H1 (cell line): ENCODE data around the gene ACSM3. TPM values are rescaled to one million over a fixed set of nuclear protein-coding genes. Genes with fewer than 3 reads are reported as not detected.

Source experiments
- CTCF ChIA-PET: fragments of 300-600 bp; sonication (Branson Sonifier 250); formaldehyde crosslinking; loops from one replicate; lab custom pipeline; 2021; ENCODE audit not compliant: partially characterized antibody; lab: Charles Lee
- POLR2A ChIA-PET: fragments of 300-600 bp; sonication (Branson Sonifier 250); formaldehyde crosslinking; loops from one replicate; lab custom pipeline; 2021; ENCODE audit warnings: inconsistent platforms; ENCODE audit not compliant: partially characterized antibody; lab: Charles Lee
- DNase-seq, 2 experiments: peaks; one replicate each; pipeline versions ENCODE4 v3.0.0 to v3.0.0-alpha.2; 2010 to 2022; ENCODE audit warnings: low spot score in 2 of 2, low read depth in 1 of 2, mixed read lengths in 1 of 2
- FAIRE-seq: peaks from 2 replicates; lab custom pipeline; 2011; peaks lifted over from hg19 to GRCh38; lab: Jason Lieb, UNC
- H2AFZ ChIP-seq: 2 replicates; pipeline ENCODE4 v1.8.1; 2012; ENCODE audit warnings: low read length, inconsistent platforms
- H2AK5ac ChIP-seq: 2 replicates; pipeline ENCODE4 v1.6.1; 2013; ENCODE audit warnings: low read depth, low read length
- H2BK120ac ChIP-seq: replicated peaks from 2 replicates; pipeline ENCODE3; 2013; ENCODE audit warnings: low read depth, low read length, inconsistent platforms
- H2BK12ac ChIP-seq: 2 replicates; pipeline ENCODE4 v1.6.1; 2013; ENCODE audit warnings: low read depth, low read length
- H2BK15ac ChIP-seq: 2 replicates; pipeline ENCODE4 v1.6.1; 2013; ENCODE audit warnings: low read length
- H2BK20ac ChIP-seq: 2 replicates; pipeline ENCODE4 v1.6.1; 2013; ENCODE audit warnings: low read length
- H2BK5ac ChIP-seq: 2 replicates; pipeline ENCODE4 v1.6.1; 2013; ENCODE audit warnings: low read depth, low read length
- H3K14ac ChIP-seq: 2 replicates; pipeline ENCODE4 v1.6.1; 2013; ENCODE audit warnings: inconsistent platforms; ENCODE audit not compliant: insufficient read length
- H3K18ac ChIP-seq: 2 replicates; pipeline ENCODE4 v1.6.1; 2013; ENCODE audit warnings: low read length; ENCODE audit errors: extremely low read depth
- H3K23ac ChIP-seq: 2 replicates; pipeline ENCODE4 v1.6.1; 2013; ENCODE audit warnings: inconsistent platforms; ENCODE audit not compliant: insufficient read length
- H3K23me2 ChIP-seq: 2 replicates; pipeline ENCODE4 v1.6.1; 2013; ENCODE audit warnings: low read depth, low read length
- H3K27ac ChIP-seq: 2 replicates; pipeline ENCODE4 v1.6.1; 2011; ENCODE audit warnings: low read depth, low read length, inconsistent platforms
- H3K27me3 ChIP-seq, 4 experiments: replicated peaks in 1 of 4; 1 replicate in 1 of 4; 2 replicates in 3 of 4; pipeline versions ENCODE4 v1.6.1 to v1.8.1; 2011 to 2013; ENCODE audit warnings: low read length in 3 of 4, mild to moderate bottlenecking in 3 of 4, inconsistent platforms in 2 of 4, mixed read lengths in 2 of 4, moderate library complexity in 1 of 4; ENCODE audit not compliant: control insufficient read depth in 3 of 4, insufficient read depth in 3 of 4; ENCODE audit errors: extremely low read depth in 1 of 4
- H3K36me3 ChIP-seq, 4 experiments: 2 replicates each; pipeline versions ENCODE4 v1.6.1 to v1.8.1; 2011 to 2013; ENCODE audit warnings: mild to moderate bottlenecking in 4 of 4, low read length in 3 of 4, moderate library complexity in 2 of 4, control low read depth in 1 of 4, inconsistent platforms in 1 of 4; ENCODE audit not compliant: insufficient read depth in 4 of 4, control insufficient read depth in 2 of 4
- H3K4ac ChIP-seq: replicated peaks from 2 replicates; pipeline ENCODE3; 2013; ENCODE audit warnings: low read length, low read depth, mixed read lengths, inconsistent platforms; ENCODE audit not compliant: insufficient read length
- H3K4me1 ChIP-seq, 4 experiments: replicated peaks in 1 of 4; 1 replicate in 1 of 4; 2 replicates in 3 of 4; pipeline versions ENCODE4 v1.6.1 to v1.8.1; 2011 to 2013; ENCODE audit warnings: low read length in 3 of 4, inconsistent platforms in 2 of 4, mixed read lengths in 1 of 4; ENCODE audit not compliant: insufficient read depth in 4 of 4, control insufficient read depth in 3 of 4
- H3K4me2 ChIP-seq, 2 experiments: 2 replicates each; pipeline versions ENCODE4 v1.6.1 to v1.8.1; 2011 to 2013; ENCODE audit warnings: low read depth in 2 of 2, low read length in 2 of 2, control low read depth in 1 of 2, inconsistent platforms in 1 of 2, mild to moderate bottlenecking in 1 of 2; ENCODE audit not compliant: insufficient read depth in 1 of 2
- H3K4me3 ChIP-seq, 4 experiments: fragments of 200-600, 300-600 bp in 1 of 4; sonication (generic), shearing (Covaris generic), sonication (Bioruptor Twin) in 1 of 4; 2 replicates each; pipeline versions ENCODE4 v1.5.1 to v1.8.1; 2011 to 2016; ENCODE audit warnings: low read length in 4 of 4, low read depth in 3 of 4, control low read depth in 2 of 4, inconsistent platforms in 2 of 4, mild to moderate bottlenecking in 2 of 4, mixed read lengths in 1 of 4, moderate library complexity in 1 of 4; ENCODE audit not compliant: insufficient read depth in 2 of 4; ENCODE audit errors: extremely low read depth in 1 of 4
- H3K56ac ChIP-seq: replicated peaks from 2 replicates; pipeline ENCODE3; 2013; ENCODE audit warnings: low read depth, mild to moderate bottlenecking, mixed read lengths, low read length, inconsistent platforms; ENCODE audit not compliant: insufficient read length
- H3K79me1 ChIP-seq: 2 replicates; pipeline ENCODE4 v1.6.1; 2013; ENCODE audit warnings: low read depth, low read length, control low read depth
- H3K79me2 ChIP-seq, 2 experiments: 2 replicates each; pipeline versions ENCODE4 v1.6.1 to v1.8.1; 2012 to 2013; ENCODE audit warnings: low read length in 2 of 2, mild to moderate bottlenecking in 2 of 2, inconsistent platforms in 1 of 2; ENCODE audit not compliant: insufficient read depth in 2 of 2, control insufficient read depth in 1 of 2
- H3K9ac ChIP-seq, 4 experiments: replicated peaks in 1 of 4; 1 replicate in 1 of 4; 2 replicates in 3 of 4; pipeline versions ENCODE4 v1.6.1 to v1.8.1; 2011 to 2013; ENCODE audit warnings: low read depth in 3 of 4, low read length in 3 of 4, control low read depth in 2 of 4, mild to moderate bottlenecking in 2 of 4, moderate library complexity in 2 of 4, inconsistent platforms in 1 of 4; ENCODE audit errors: extremely low read depth in 1 of 4
- H3K9me3 ChIP-seq, 2 experiments: 2 replicates each; pipeline versions ENCODE4 v1.6.1 to v1.8.1; 2012 to 2013; ENCODE audit warnings: mild to moderate bottlenecking in 2 of 2, moderate library complexity in 2 of 2, control low read depth in 1 of 2, inconsistent platforms in 1 of 2, low read depth in 1 of 2, low read length in 1 of 2, mixed read lengths in 1 of 2; ENCODE audit not compliant: insufficient read depth in 2 of 2
- H4K20me1 ChIP-seq, 2 experiments: replicated peaks in 1 of 2; 2 replicates each; pipeline versions ENCODE3 to v1.8.1; 2011 to 2013; ENCODE audit warnings: inconsistent platforms in 2 of 2, low read length in 2 of 2, mild to moderate bottlenecking in 1 of 2; ENCODE audit not compliant: insufficient read depth in 2 of 2, control insufficient read depth in 1 of 2
- H4K5ac ChIP-seq: 2 replicates; pipeline ENCODE4 v1.6.1; 2013; ENCODE audit warnings: low read length, low read depth, mixed read lengths, inconsistent platforms; ENCODE audit not compliant: insufficient read length
- H4K8ac ChIP-seq: 2 replicates; pipeline ENCODE4 v1.8.0; 2013; ENCODE audit warnings: mild to moderate bottlenecking, moderate library complexity, low read length, inconsistent platforms; ENCODE audit not compliant: insufficient read depth; ENCODE audit errors: extremely low read depth
- H4K91ac ChIP-seq: replicated peaks from 2 replicates; pipeline ENCODE3; 2013; ENCODE audit warnings: low read length, mixed read lengths, inconsistent platforms; ENCODE audit not compliant: insufficient read length
- ASH2L ChIP-seq: fragments of 200-600, 300-600 bp; sonication (generic); IDR thresholded peaks from one replicate; pipeline ENCODE4 v1.7.1; 2017; ENCODE audit warnings: low read length
- CREB1 ChIP-seq: IDR thresholded peaks from 2 replicates; pipeline ENCODE4 v1.6.1; 2012; ENCODE audit warnings: inconsistent platforms
- FOSL1 ChIP-seq: IDR thresholded peaks from 2 replicates; pipeline ENCODE4 v1.6.1; 2011; ENCODE audit warnings: mild to moderate bottlenecking, low read depth, low read length, moderate library complexity; ENCODE audit not compliant: insufficient read depth
- POLR2A ChIP-seq, 2 experiments: IDR thresholded peaks; 1 replicate in 1 of 2; 2 replicates in 1 of 2; pipeline ENCODE4 v1.6.1; 2011; ENCODE audit warnings: low read depth in 2 of 2, low read length in 2 of 2, mild to moderate bottlenecking in 2 of 2; ENCODE audit errors: control extremely low read depth in 1 of 2
- RNF2 ChIP-seq: fragments of 200-900, 300-1000 bp; sonication (generic); IDR thresholded peaks from 2 replicates; pipeline ENCODE4 v1.7.1; 2016; ENCODE audit warnings: borderline replicate concordance, low read depth, mild to moderate bottlenecking, antibody characterized with exemption, low read length; ENCODE audit not compliant: poor library complexity, severe bottlenecking; ENCODE audit errors: missing control alignments
- SAP30 ChIP-seq: fragments of 300-600 bp; sonication (generic); IDR thresholded peaks from 2 replicates; pipeline ENCODE4 v1.7.1; 2012; ENCODE audit warnings: low read length, moderate library complexity, mild to moderate bottlenecking, inconsistent platforms; ENCODE audit not compliant: insufficient read depth, insufficient replicate concordance
- SP4 ChIP-seq: IDR thresholded peaks from 2 replicates; pipeline ENCODE4 v1.6.1; 2012; ENCODE audit warnings: low read length, inconsistent platforms
- SUZ12 ChIP-seq: fragments of 200-600 bp; sonication (generic); IDR thresholded peaks from 2 replicates; pipeline ENCODE4 v1.6.1; 2012; ENCODE audit warnings: mild to moderate bottlenecking, inconsistent platforms, low read length, moderate library complexity, mixed read lengths
- TAF1 ChIP-seq: IDR thresholded peaks from 2 replicates; pipeline ENCODE4 v1.6.1; 2011; ENCODE audit warnings: mild to moderate bottlenecking, low read depth, low read length
- WGBS, 2 experiments: shearing (Covaris generic) in 1 of 2; methylation state at CpG; one replicate each; pipeline versions ENCODE4 v1.1.6 to v1.1.7; 2013 to 2015; ENCODE audit warnings: low lambda C conversion rate in 2 of 2, mixed read lengths in 2 of 2, inconsistent platforms in 1 of 2, low coverage in 1 of 2, missing lambda C conversion rate in 1 of 2; ENCODE audit not compliant: insufficient replicate concordance in 2 of 2, insufficient coverage in 1 of 2, insufficient read length in 1 of 2; ENCODE audit errors: extremely low coverage in 1 of 2, missing lambda C conversion rate in 1 of 2; 5-methylcytosine and 5-hydroxymethylcytosine counted together
- polyA plus RNA-seq, 7 experiments: library from polyadenylated mRNA; depleted of rRNA in 3 of 7; stranded (reverse) in 5 of 7; unstranded in 2 of 7; fragments of >200 nt in 5 of 7; fragments of 200-250 nt in 2 of 7; gene quantifications; 1 replicate in 5 of 7; 2 replicates in 1 of 7; 4 replicates in 1 of 7; pipeline versions ENCODE4 v1.2.1 to v1.2.3, GENCODE V29; 2011 to 2013; ENCODE audit warnings: missing spikeins in 2 of 7, mixed read lengths in 2 of 7
- total RNA-seq: library from RNA; stranded (reverse); fragmentation: NEBNext Ultra II Directional; extraction: Animal tissue kit (Norgen Biotek cat#: 25700); gene quantifications from 2 replicates; pipeline ENCODE4 v1.2.1, GENCODE V29; 2021
- TF ChIP-seq, protein P1 (sequence below): IDR thresholded peaks from 2 replicates; pipeline ENCODE4 v1.6.1; 2012; ENCODE audit warnings: inconsistent platforms

The ACSM3 gene
- total and polyA plus RNA-seq, 2 of the 8 experiments (the other 6 are each of a cell fraction or from before 2014, with no cell fraction given) = 5.7 to 6.2 TPM

- H3K36me3 ChIP-seq = peaks cover 6 to 20% (median 14%) of the 10 kb centered on the region in 4 experiments; a peak in 7 of 8 replicates
- H3K4ac ChIP-seq = peak within 1 kb of the TSS; percentile 96
- H3K56ac ChIP-seq = peak within 1 kb of the TSS; percentile 64
- no peak within 1 kb of the TSS for H3K23ac ChIP-seq
- peaks cover 3% of the 10 kb centered on the region; the same call in 1 of the 2 replicates for H3K23me2 ChIP-seq
- H4K5ac ChIP-seq = peak within 1 kb of the TSS; percentile 95
- H3K4me1 ChIP-seq = no peaks in the 10 kb centered on the region; a peak in 2 of 7 replicates
- peak within 1 kb of the TSS; percentile 88 to 95 (median 92) for H3K4me3 ChIP-seq
- H4K91ac ChIP-seq = peak within 1 kb of the TSS; percentile 98
- H4K20me1 ChIP-seq = peaks cover 2 to 12% of the 10 kb centered on the region in 2 experiments
- no peak within 1 kb of the TSS for H2BK20ac ChIP-seq
- H3K27me3 ChIP-seq = no peaks in the 10 kb centered on the region
- peak within 1 kb of the TSS; percentile 98 for H2BK5ac ChIP-seq
- ChIA-PET POLR2A (interaction anchor here (0.6 to 3.2 kb wide), 6 partner anchors 10 to 65 kb away, joined by 3 to 17 read pairs (median 3); partner anchors contain the start of genes ERI2 and REXO5), CTCF (no interaction called here)
- DNase-seq (peak; percentile 88 to 98), FAIRE-seq (no peak)
- H2BK12ac ChIP-seq = peak within 1 kb of the TSS; percentile 75; the same call in 1 of the 2 replicates
- peaks cover 4 to 7% of the 10 kb centered on the region in 2 experiments; a peak in 3 of 4 replicates for H3K9me3 ChIP-seq
- 9% methylated on average over 25 of the region's 42 CpGs; no CpG with 5 or more reads in 1 of the 2 experiments for WGBS, 2 experiments
- H3K9ac ChIP-seq = peak within 1 kb of the TSS; percentile 91 to 95 (median 93)
- H2BK120ac ChIP-seq = peak within 1 kb of the TSS; percentile 43
- H3K79me1 ChIP-seq = peaks cover 3% of the 10 kb centered on the region
- peak within 1 kb of the TSS; percentile 99 for H4K8ac ChIP-seq
- H2AK5ac ChIP-seq = no peak within 1 kb of the TSS
- no peak within 1 kb of the TSS for H3K14ac ChIP-seq
- H3K4me2 ChIP-seq = peak within 1 kb of the TSS; percentile 76 to 91
- peak within 1 kb of the TSS; percentile 61; the same call in 1 of the 2 replicates for H2BK15ac ChIP-seq
- peak within 1 kb of the TSS; percentile 100; the same call in 1 of the 2 replicates for H2AFZ ChIP-seq
- peak within 1 kb of the TSS; percentile 85; the same call in 1 of the 2 replicates for H3K27ac ChIP-seq
- peaks cover 7 to 29% of the 10 kb centered on the region in 2 experiments for H3K79me2 ChIP-seq
- peak within 1 kb of the TSS; percentile 96 for H3K18ac ChIP-seq
- TF ChIP-seq SUZ12 = no peak
- TF ChIP-seq RNF2 = no peak
- peak; percentile 4 to 92 for TF ChIP-seq POLR2A (IDR thresholded peaks at IDR 0.05; ENCODE audit: control extremely low read depth in 1 of 2, low read depth in 2 of 2, low read length in 2 of 2)
- TF ChIP-seq ASH2L = peak; percentile 98
- TF ChIP-seq, protein P1, sequence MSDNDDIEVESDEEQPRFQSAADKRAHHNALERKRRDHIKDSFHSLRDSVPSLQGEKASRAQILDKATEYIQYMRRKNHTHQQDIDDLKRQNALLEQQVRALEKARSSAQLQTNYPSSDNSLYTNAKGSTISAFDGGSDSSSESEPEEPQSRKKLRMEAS = peak; percentile 53
- no peak for TF ChIP-seq SAP30
- peak; percentile 100 for TF ChIP-seq CREB1
- TF ChIP-seq SP4 = peak; percentile 82; the same call in 1 of the 2 replicates
- TF ChIP-seq TAF1 = peak; percentile 87
- TF ChIP-seq FOSL1 = peak; percentile 93
Measured at GRCh38 chr16:20741554-20742285, 22.1 kb upstream of the ACSM3 start, which contains the start of gene THUMPD1. Gene THUMPD1 (minus strand): TSS chr16:20741818. CDS start chr16:20741739, 79 bp downstream.
